GM23248 (cell line): ENCODE data around the gene FAM13B. TPM values are rescaled to one million over a fixed set of nuclear protein-coding genes. Genes with fewer than 3 reads are reported as not detected.

ENCODE experiments used
- DNase-seq: peaks from one replicate; pipeline ENCODE4 v3.0.0-alpha.2; 2015
- H2AFZ ChIP-seq: fragments of 200-600 bp; sonication (generic); 2 replicates; pipeline ENCODE4 v1.6.1; 2016; ENCODE audit warnings: antibody characterized with exemption
- H3F3A ChIP-seq: fragments of 200-600 bp; sonication (generic); 2 replicates; pipeline ENCODE4 v1.6.1; 2016; ENCODE audit warnings: mild to moderate bottlenecking, antibody characterized with exemption, mixed run types; ENCODE audit not compliant: insufficient read depth
- H3K27ac ChIP-seq: fragments of 200-600 bp; sonication (generic); 2 replicates; pipeline ENCODE4 v1.5.1; 2016; ENCODE audit warnings: mild to moderate bottlenecking
- H3K27me3 ChIP-seq: fragments of 200-600 bp; sonication (generic); replicated peaks from 2 replicates; pipeline ENCODE4 v1.6.1; 2016; ENCODE audit warnings: mild to moderate bottlenecking; ENCODE audit not compliant: insufficient read depth
- H3K36me3 ChIP-seq: fragments of 200-600 bp; sonication (generic); 2 replicates; pipeline ENCODE4 v1.6.1; 2016; ENCODE audit warnings: low read depth, mild to moderate bottlenecking
- H3K4me1 ChIP-seq: fragments of 200-600 bp; sonication (generic); 2 replicates; pipeline ENCODE4 v1.6.1; 2016; ENCODE audit warnings: mild to moderate bottlenecking; ENCODE audit not compliant: insufficient read depth
- H3K4me2 ChIP-seq: fragments of 200-600 bp; sonication (generic); one replicate; pipeline ENCODE4 v1.6.1; 2016; ENCODE audit warnings: mild to moderate bottlenecking; ENCODE audit not compliant: unreplicated experiment
- H3K4me3 ChIP-seq: fragments of 200-600 bp; sonication (generic); 2 replicates; pipeline ENCODE4 v1.5.1; 2016; ENCODE audit warnings: mild to moderate bottlenecking
- H3K79me2 ChIP-seq: fragments of 200-600 bp; sonication (generic); 2 replicates; pipeline ENCODE4 v1.6.1; 2016; ENCODE audit warnings: mild to moderate bottlenecking; ENCODE audit not compliant: insufficient read depth
- H3K9ac ChIP-seq: fragments of 200-600 bp; sonication (generic); 2 replicates; pipeline ENCODE4 v1.6.1; 2016; ENCODE audit warnings: mild to moderate bottlenecking
- H3K9me2 ChIP-seq: fragments of 200-600 bp; sonication (generic); 2 replicates; pipeline ENCODE4 v1.6.1; 2016; ENCODE audit warnings: mixed run types, mild to moderate bottlenecking, moderate library complexity; ENCODE audit not compliant: insufficient read depth
- H3K9me3 ChIP-seq: fragments of 200-600 bp; sonication (generic); one replicate; pipeline ENCODE4 v1.6.1; 2017; ENCODE audit warnings: low read depth
- H4K20me1 ChIP-seq: fragments of 200-600 bp; sonication (generic); 2 replicates; pipeline ENCODE4 v1.6.0; 2016; ENCODE audit not compliant: insufficient read depth
- EZH2 ChIP-seq: fragments of 200-600 bp; sonication (generic); IDR thresholded peaks from 2 replicates; pipeline ENCODE4 v1.6.1; 2018; ENCODE audit warnings: antibody characterized with exemption, mild to moderate bottlenecking; ENCODE audit not compliant: insufficient read depth, poor library complexity, severe bottlenecking
- EZH2phosphoT487 ChIP-seq: fragments of 200-600 bp; sonication (generic); IDR thresholded peaks from 2 replicates; pipeline ENCODE4 v1.6.1; 2018; ENCODE audit warnings: antibody characterized with exemption, moderate library complexity, mild to moderate bottlenecking, low read depth; ENCODE audit not compliant: insufficient read depth
- WGBS, 2 experiments: methylation state at CpG; one replicate each; pipeline ENCODE4 v1.1.6; 2015 to 2017; ENCODE audit warnings: low lambda C conversion rate in 2 of 2, low coverage in 1 of 2; ENCODE audit errors: missing lambda C conversion rate in 2 of 2; 5-methylcytosine and 5-hydroxymethylcytosine counted together
- in situ Hi-C: fragments of 300-500 bp; cut with MboI; formaldehyde crosslinking; loops from 2 replicates; pipeline ENCODE4 v1.15.0; 2020
- polyA plus RNA-seq: library from polyadenylated mRNA; unstranded; fragments of >200 nt; fragmentation: Nextera tagmentation; extraction: Ambion mirVana; gene quantifications from 2 replicates; pipeline ENCODE4 v1.2.1, GENCODE V29; 2016
- total RNA-seq: library from RNA; depleted of rRNA; stranded (reverse); fragments of >200 nt; shearing (Covaris generic); gene quantifications from 2 replicates; pipeline ENCODE4 v1.2.3, GENCODE V29; 2014

FAM13B gene
- total and polyA plus RNA-seq, 2 experiments from 2014 or later = 15.6 to 19.0 TPM

- DNase-seq = no peak
- Histone ChIP-seq H3K9ac (no peak overlapping the region), H3K4me3 (no peak overlapping the region), H2AFZ (no peak overlapping the region), H3K27me3 (no peaks in the 10 kb centered on the region), H3K4me1 (peaks cover 2% of the 10 kb centered on the region; the same call in 1 of the 2 replicates), H3K9me2 (no peaks in the 10 kb centered on the region), H3K9me3 (no peaks in the 10 kb centered on the region), H3F3A (0 out of 2 replicates have a peak, but pooled peaks cover 4% of the 10 kb centered on the region), H3K27ac (no peak overlapping the region), H3K79me2 (peaks cover 100% of the 10 kb centered on the region), H3K36me3 (peaks cover 48% of the 10 kb centered on the region), H3K4me2 (no peak overlapping the region), H4K20me1 (peaks cover 28% of the 10 kb centered on the region)
- TF ChIP-seq EZH2 = no peak
- no peak for TF ChIP-seq EZH2phosphoT487
- 54 to 55% methylated on average over 3 of the region's 3 CpGs for WGBS, 2 experiments
- in situ Hi-C loops = no loop called here
These were observed 14.0 kb downstream of the FAM13B start for GRCh38 chr5:138018849-138019248.

- peaks cover 61% of the 10 kb centered on the region for H3K36me3 ChIP-seq
- DNase-seq = no peak
- no peaks in the 10 kb centered on the region for H3K4me1 ChIP-seq
- H3K9me3 ChIP-seq = no peaks in the 10 kb centered on the region
- no peak overlapping the region for H3K9ac ChIP-seq
- H3F3A ChIP-seq = peaks cover 17% of the 10 kb centered on the region
- peaks cover 98% of the 10 kb centered on the region for H3K79me2 ChIP-seq
- H3K4me2 ChIP-seq = no peak overlapping the region
- no peak overlapping the region for H3K27ac ChIP-seq
- no peaks in the 10 kb centered on the region for H3K27me3 ChIP-seq
- H3K4me3 ChIP-seq = no peak overlapping the region
- H4K20me1 ChIP-seq = peaks cover 6% of the 10 kb centered on the region; the same call in 1 of the 2 replicates
- WGBS, 2 experiments = 93 to 95% methylated on average over 2 of the region's 2 CpGs
- in situ Hi-C loops = no loop called here
- H2AFZ ChIP-seq = no peak overlapping the region
- H3K9me2 ChIP-seq = no peaks in the 10 kb centered on the region
- TF ChIP-seq EZH2phosphoT487 (no peak), EZH2 (no peak)
These were observed 17.0 kb downstream of the FAM13B start for GRCh38 chr5:138015916-138016315.

GRCh38 chr5:138011991-138012390 lies 20.9 kb downstream of the FAM13B start:
- DNase-seq = peak; percentile 53
- Histone ChIP-seq H4K20me1 (no peaks in the 10 kb centered on the region), H2AFZ (no peak overlapping the region), H3K4me3 (no peak overlapping the region), H3K9ac (no peak overlapping the region), H3F3A (peaks cover 17% of the 10 kb centered on the region), H3K9me3 (no peaks in the 10 kb centered on the region), H3K36me3 (peaks cover 56% of the 10 kb centered on the region), H3K79me2 (peaks cover 74% of the 10 kb centered on the region), H3K9me2 (no peaks in the 10 kb centered on the region), H3K4me1 (no peaks in the 10 kb centered on the region), H3K27ac (no peak overlapping the region), H3K4me2 (peak overlapping the region; percentile 2), H3K27me3 (no peaks in the 10 kb centered on the region)
- in situ Hi-C loops = no loop called here
- no peak for TF ChIP-seq EZH2phosphoT487
- TF ChIP-seq EZH2 = no peak

DNA sequence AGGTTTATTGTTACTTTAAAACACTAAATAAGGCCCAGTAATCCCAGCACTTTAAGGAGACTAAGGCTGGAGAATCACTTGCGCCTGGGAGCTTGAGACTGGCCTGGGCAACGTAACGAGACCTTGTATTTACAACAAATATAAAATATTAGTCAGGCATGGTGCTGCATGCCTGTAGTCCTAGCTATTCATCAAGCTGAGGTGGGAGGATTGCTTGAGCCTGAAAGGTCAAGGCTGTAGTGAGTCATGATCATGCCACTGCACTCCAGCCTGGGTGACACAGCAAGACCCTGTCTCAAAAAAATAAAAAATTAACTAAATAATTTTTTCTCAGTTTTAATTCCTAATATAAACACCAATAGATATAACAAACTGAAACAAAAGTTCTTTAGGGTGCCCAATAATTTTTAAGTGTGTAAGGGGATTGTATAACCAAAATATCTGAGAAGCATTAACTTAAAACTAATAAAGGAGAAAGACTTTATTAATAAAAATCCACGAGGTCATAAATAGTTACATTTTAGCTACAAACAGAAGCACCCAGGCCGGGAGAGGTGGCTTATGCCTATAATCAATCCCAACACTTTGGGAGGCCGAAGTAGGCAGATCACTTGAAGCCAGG lies 32.7 kb downstream of the FAM13B start:
- WGBS, 2 experiments = 61 to 70% methylated on average over 6 of the region's 6 CpGs
- H3K9me3 ChIP-seq = no peaks in the 10 kb centered on the region
- peaks cover 18% of the 10 kb centered on the region for H3F3A ChIP-seq
- H3K36me3 ChIP-seq = 0 out of 2 replicates have a peak, but pooled peaks cover 10% of the 10 kb centered on the region
- H2AFZ ChIP-seq = no peak overlapping the region
- no peaks in the 10 kb centered on the region for H4K20me1 ChIP-seq
- no peaks in the 10 kb centered on the region for H3K9me2 ChIP-seq
- peak overlapping the region; percentile 76 for H3K27ac ChIP-seq
- peak overlapping the region; percentile 32 for H3K4me2 ChIP-seq
- H3K9ac ChIP-seq = peak overlapping the region; percentile 29; the same call in 1 of the 2 replicates
- DNase-seq = peak; percentile 69
- in situ Hi-C loops = no loop called here
- no peak for TF ChIP-seq EZH2
- TF ChIP-seq EZH2phosphoT487 = no peak
- peaks cover 22% of the 10 kb centered on the region for H3K4me1 ChIP-seq
- no peak overlapping the region for H3K4me3 ChIP-seq
- peaks cover 75% of the 10 kb centered on the region for H3K79me2 ChIP-seq
- H3K27me3 ChIP-seq = no peaks in the 10 kb centered on the region
